ENCODE results near the gene ZWILCH. TPM values are rescaled to one million over a fixed set of nuclear protein-coding genes. Genes with fewer than 3 reads are reported as not detected.
"Not testable (repeated sequence)": the region's sequence is repeated elsewhere in the genome, so short reads cannot be mapped to it uniquely, and the experiment has no call there.

ZWILCH gene
- total RNA-seq, 1 donor from 2014 or later = 3.3 TPM

DNA sequence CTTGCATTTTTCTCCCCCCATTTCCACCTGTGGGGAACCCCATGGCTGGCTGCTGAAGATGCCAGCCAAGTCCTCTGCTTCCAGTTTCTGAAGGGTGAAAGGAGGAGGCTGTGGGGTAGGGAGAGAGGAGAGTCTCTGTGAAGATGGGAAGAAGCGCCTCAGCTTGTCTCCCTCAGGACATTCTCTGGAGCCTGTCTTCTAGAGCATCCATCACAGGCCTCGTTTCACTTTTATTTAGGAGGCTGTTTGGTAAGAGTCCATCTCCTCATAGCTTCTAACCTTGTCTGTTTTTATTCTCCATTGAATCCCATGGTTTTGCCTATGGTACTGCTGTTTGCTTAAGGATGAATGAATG is 69.4 kb downstream of the ZWILCH start:
- ATAC-seq (no peak), DNase-seq (ENCODE audit: low spot score) (no peak)

DNA sequence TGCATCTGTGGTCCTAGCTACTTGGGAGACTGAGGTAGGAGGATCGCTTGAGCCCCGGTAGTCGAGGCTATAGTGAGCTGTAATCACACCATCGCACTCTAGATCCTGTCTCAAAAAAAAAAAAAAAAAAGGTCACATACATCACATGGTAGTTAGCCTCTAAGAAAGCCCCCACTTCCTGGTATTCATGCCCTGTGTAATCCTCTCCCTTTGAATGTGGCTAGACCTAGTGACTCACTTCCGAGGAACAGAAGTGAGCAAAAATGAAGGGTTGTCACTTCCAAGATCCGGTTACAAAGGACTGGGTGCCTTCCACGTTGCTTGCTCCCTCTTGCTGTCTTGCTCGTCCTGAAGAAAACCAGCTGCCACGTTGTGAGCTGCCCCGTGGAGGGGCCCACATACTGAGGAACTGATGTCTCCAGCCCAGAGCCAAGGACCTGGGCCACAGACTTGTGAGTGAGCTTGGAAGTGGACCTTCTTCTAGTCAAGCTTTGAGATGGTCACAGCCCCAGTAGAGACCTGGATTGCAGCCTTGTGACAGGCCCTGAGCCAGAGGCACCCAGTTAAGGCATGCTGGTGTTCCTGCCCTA is 73.3 kb downstream of the ZWILCH start:
- no peak for DNase-seq (ENCODE audit: low spot score)
- no peak for ATAC-seq

DNA sequence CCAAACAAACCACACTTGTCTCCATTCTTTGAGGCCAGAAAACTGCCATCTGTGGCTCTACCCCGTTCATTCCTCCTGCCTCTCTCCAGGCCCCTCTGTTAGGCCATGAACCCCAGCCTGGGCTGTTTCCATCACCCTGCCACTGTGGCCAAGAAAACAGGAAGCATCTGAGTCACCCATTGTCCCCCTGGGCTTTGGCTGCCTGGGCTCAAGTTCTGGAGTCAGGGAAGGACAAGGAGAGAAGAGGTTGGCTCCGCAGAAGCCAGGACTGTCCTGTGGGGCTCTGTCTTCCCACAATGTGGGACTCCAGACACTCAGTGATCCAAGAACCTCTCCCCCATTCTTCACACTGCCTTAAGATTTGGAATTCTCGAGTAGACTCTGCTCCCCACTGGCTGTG is 75.5 kb downstream of the ZWILCH start:
- ATAC-seq (peak; percentile 23), DNase-seq (ENCODE audit: low spot score) (no peak)

DNA sequence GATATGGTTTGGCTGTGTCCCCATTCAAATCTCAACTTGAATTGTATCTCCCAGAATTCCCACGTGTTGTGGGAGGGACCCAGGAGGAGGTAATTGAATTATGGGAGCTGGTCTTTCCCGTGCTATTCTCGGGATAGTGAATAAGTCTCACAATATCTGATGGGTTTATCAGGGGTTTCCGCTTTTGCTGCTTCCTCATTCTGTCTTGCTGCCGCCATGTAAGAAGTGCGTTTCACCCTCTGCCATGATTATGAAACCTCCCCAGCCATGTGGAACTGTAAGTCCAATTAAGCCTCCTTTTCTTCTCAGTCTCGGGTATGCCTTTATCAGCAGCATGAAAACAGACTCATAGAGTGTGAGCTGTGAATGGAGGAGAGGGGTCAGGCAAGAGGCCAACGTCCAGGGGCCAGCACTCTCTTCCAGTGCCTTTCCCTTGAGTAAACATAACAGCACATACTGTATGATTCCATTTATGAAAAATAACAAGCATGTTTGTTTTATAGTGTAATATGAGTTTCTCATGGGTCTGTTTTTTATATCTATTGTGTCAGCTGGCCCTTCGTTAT is 76.9 kb downstream of the ZWILCH start:
- ATAC-seq (no peak), DNase-seq (ENCODE audit: low spot score) (no peak)

DNA sequence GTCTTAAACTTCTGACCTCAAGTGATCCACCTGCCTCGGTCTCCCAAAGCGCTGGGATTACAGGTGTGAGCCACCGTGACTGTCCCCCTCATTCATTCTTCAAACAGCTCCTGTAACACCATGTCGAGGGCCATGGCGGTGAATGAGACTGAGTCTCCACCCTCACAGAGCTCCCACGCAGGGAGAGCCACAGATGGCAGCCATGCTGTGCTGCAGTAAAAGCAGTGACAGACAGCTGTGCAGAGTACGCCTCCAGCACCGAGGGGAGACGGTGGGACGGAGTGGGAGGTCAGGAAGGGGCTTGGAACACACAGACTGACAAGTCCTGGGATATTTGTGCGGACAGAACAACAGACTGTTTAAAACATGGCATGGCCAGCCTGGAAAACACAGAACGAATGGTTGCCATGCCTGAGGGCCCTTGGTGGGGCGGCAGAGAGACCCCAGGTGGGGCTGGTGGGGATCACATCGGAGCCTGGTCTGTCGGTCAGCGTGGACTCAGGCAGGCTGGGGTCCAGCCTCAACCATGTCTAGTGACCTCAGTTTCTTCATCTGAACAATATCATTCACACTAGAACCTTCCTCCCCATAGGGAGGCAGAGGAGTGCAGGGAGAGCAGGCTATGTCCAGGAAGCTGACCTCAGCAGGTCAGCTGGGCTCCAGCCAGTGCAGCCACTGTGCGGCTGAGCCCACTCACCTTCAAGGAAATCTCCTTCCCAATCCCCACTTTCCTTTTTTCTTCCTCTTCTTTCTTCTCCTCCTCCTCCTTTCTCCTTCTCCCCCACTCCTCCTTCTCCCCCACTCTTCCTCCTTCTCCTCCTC is 81.2 kb downstream of the ZWILCH start:
- DNase-seq (ENCODE audit: low spot score) (no peak), ATAC-seq (no peak)

GRCh38 chr15:66587020-66587419 is 81.9 kb downstream of the ZWILCH start:
- ATAC-seq (no peak), DNase-seq (ENCODE audit: low spot score) (no peak)

DNA sequence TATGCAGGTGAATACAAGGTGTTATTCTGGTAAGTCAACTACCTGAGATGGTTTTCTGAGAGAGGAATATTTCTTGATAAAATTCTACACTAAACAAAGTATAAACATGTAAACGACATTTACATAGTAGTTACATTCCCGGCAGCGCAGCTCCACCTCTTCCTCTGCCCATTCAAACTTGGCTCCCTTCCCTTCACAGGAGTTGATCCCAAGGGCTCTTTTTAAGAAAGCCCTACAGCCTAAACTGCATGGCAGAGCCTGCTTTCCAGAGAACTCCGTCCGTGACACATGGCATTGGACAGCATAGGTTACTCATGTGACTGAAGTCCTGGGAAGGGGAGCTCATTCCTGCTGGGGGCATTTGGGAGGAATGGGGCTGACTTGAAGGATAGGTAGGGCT is 82.6 kb downstream of the ZWILCH start:
- ATAC-seq (no peak), DNase-seq (ENCODE audit: low spot score) (no peak)

GRCh38 chr15:66588537-66588936 is 83.4 kb downstream of the ZWILCH start:
- DNase-seq (ENCODE audit: low spot score) (no peak), ATAC-seq (no peak)

DNA sequence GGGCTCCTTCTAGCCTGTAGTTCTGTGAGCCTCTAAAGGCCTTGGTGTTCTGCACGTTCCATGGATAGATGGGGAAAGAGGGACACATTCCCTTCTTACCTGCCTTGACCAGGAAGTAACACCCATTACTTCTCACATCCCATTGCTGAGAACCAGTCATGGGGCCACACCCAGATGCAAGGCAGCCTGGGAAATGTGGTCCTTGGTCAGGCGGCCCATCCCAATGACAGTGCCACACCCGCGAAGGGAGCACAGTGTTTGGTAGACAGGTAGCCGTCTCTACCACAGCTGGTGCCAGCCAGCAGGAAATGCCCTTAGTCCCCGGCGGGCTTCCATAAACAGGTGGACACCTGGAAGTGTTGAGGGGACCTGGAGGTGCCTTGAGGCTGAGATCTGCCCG is 83.8 kb downstream of the ZWILCH start:
- ATAC-seq = no peak

GRCh38 chr15:66589429-66589828 is 84.3 kb downstream of the ZWILCH start:
- ATAC-seq; DNase-seq (ENCODE audit: low spot score): not testable (repeated sequence)

More for the DNA sequence above, 83.8 kb downstream of the ZWILCH start:
- no peak for DNase-seq (ENCODE audit: low spot score)

DNA sequence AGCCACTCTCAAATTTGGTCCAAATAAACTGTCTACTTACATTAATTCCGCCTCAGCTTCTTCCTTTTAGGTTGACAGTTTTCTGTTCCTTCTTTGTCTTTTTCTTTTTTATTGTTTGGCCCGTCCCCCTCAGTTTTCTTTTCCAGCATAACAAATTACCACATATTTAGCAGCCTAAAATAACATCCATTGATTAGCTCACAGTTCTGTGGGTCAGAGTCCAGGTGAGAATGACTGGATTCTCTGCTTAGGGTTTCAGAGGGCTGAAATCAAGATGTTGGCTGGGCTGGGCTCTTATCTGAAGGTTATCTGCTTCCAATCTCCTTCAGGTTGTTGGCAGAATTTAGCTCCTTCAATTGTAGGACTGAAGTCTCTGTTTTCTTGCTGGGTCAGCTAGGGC is 85.3 kb downstream of the ZWILCH start:
- ATAC-seq (peak; percentile 84), DNase-seq (ENCODE audit: low spot score) (no peak)

- ATAC-seq = no peak
- DNase-seq (ENCODE audit: low spot score) = no peak
Observed at GRCh38 chr15:66591322-66591862, 86.3 kb downstream of the ZWILCH start.

DNA sequence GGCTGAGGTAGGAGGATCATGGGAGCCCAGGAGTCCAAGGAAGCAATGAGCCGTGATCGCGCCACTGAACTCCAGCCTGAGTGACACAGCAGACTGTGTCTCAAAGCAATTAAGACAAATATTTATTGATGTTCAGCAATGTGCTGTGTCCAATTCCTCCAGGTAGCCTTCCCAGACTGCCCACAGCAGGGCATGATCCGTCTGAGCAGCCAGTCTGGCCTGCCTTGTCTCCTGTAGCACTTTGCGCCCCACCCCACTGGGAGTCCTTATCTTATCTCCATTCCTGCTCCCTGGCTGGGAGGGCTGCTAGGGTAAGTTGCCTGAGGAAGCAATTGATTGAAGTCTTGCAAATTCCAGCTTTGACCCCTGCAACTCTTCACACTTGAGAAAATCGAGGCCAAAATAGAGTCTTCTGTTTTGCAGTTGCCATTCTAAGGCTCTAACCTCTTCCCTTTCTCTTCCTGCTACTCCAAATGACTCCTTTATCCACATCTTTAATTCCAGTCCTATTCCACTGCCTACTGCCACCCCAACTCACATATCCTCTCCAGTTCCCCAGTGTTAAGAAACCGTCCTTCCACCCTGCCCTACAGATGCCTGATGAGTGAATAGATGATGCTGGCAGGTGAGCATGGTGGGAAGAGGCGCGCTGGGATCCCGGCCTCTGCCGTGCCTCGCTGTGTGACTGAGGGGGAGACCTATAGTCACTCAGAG is 87.5 kb downstream of the ZWILCH start:
- ATAC-seq (no peak), DNase-seq (ENCODE audit: low spot score) (no peak)

DNA sequence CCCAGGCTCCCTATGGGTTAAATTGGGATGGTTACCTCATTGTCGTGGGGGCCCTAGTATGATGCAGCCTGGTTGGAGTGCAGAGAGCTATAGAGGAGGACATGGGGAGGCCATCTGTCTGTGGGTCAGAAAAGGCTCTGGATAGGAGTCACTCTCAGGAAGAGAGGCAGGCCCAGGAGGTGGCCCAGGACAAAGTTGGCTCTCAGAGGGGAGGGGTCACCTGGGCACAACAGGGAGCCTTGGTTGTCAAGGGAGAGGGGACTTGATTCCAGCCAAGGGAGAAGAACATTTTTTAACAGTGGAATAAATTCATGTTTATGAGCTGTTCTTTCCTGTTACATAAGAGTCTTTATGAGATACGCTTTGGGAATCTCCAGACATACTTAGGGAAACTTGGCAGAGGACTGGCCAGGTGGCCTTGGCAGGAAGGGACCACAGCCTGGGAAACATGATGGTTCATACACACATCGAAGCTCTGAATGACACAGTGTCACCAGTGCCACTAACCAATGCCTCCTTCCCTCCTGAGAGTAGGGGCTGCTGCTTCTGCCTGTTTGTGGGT is 88.2 kb downstream of the ZWILCH start:
- DNase-seq (ENCODE audit: low spot score) (no peak), ATAC-seq (no peak)

DNA sequence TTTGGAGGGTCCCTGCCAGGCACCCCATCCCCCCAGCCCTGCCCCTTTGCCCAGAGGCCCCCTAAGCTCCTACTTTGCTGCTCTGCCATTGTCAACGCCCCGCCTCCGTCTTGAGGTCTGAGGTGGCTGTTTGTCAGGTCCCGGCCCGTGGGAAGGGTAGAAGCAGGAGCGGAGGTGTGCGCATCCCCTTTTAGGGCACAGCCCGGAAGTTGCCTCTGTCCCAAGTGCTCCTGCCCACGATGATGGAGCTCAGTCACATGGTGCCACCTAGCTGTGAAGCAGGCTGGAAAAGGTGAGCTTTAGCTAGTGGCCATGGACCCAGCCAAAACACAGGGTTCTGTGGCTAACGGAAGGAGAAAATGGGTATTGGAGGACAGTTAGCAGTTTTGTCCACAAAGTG is 89.2 kb downstream of the ZWILCH start:
- DNase-seq (ENCODE audit: low spot score) (no peak), ATAC-seq (peak; percentile 71)

DNA sequence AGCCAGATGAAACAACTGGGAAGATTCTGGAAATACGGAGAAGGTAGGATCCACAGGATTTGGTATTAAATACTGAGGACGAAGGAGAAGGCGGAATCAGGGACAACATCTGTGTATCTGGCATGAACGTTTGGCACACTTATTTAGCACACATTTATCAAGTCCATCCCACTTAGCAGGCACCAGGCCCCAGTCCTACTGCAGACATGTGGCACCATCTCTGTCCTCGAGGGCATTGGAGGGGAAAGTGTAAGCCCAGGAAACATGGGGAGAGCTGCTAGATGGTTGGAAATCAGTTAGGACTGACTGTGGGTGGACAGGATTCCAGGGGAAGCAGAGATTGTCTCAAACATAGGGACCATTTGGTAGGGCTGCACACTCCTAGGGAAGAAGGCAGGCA is 89.7 kb downstream of the ZWILCH start:
- no peak for DNase-seq (ENCODE audit: low spot score)
- ATAC-seq = no peak

DNA sequence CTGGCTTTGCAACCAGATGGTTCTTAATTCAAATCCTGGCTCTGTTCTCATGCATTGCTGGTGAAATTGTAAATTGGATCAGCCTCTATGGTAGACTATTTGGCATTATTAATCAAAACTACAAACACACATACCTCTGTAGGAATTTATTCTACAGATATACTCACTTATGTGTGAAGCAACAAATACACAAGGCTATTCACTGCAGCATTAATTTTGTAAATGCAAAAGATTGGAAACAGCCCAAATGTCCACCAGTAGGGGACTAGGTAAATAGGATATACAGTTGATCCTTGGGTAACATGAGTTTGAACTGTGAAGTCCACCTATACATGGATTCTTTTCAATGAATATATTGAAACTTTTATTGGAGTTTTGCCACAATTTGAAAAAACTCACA is 90.2 kb downstream of the ZWILCH start:
- ATAC-seq = no peak
- no peak for DNase-seq (ENCODE audit: low spot score)

DNA sequence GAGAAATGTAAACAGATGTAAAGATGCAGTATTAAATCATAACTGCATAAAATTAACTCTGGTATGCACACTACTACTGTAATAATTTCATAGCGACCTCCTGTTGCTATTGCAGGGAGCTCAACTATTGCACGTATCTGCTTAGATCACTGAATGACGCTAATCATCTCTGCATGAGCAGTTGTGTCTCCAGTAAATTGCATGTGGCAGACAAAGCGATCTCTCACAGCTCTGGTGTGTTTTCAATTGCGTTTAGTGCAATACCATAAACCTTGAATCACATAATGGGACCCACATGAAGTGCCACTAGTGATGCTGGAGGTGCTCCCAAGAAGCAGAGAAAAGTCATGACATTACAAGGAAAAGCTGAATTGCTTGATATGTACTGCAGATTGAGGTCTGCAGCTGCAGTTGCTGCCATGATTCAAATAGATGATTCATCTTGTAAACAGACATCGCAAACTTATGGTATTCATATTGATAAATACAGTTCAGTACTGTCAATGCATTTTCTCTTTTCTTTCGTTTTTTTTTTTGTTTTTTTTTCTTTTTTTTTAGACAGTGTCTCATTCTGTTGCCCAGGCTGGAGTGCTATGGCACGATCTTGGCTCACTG is 90.9 kb downstream of the ZWILCH start:
- DNase-seq (ENCODE audit: low spot score) (no peak), ATAC-seq (no peak)

- DNase-seq (ENCODE audit: low spot score) (no peak), ATAC-seq (no peak)
Observed at GRCh38 chr15:66598095-66598815, 93.1 kb downstream of the ZWILCH start.

All from left lobe of liver (tissue), 2 donors.